Measurements from ENCODE around the gene KRTAP5-2. TPM values are rescaled to one million over a fixed set of nuclear protein-coding genes. Genes with fewer than 3 reads are reported as not detected.
"Not testable (repeated sequence)": the region's sequence is repeated elsewhere in the genome, so short reads cannot be mapped to it uniquely, and the experiment has no call there.

KRTAP5-2 gene
- total RNA-seq (not detected), polyA plus RNA-seq (0.11 TPM)
- long read RNA-seq, donor 1 = 0 reads
- long read RNA-seq, donor 2 = 0 reads
- long read RNA-seq, donor 3 = 0 reads
- long read RNA-seq, donor 4 = 0 reads
- long read RNA-seq, donor 5 = 0 reads
- long read RNA-seq, donor 6 = 0 reads
- long read RNA-seq, donor 7, partial matches to known transcripts = 0 of 1 reads
- long read RNA-seq, donor 7, other reads (novel, unspliced or antisense) = 0 of 1 reads
- long read RNA-seq, donor 8 = 0 reads
- long read RNA-seq, donor 9 = 0 reads
- long read RNA-seq, donor 10 = 0 reads

- peaks cover 2 to 24% of the 10 kb centered on the region in 2 donors for H3K27me3 ChIP-seq (ENCODE audit: control insufficient read depth in 2 of 2, insufficient read depth in 1 of 2, low read length in 1 of 2)
- no peaks in the 10 kb centered on the region for H3K36me3 ChIP-seq (ENCODE audit: control insufficient read depth in 2 of 2, insufficient read depth in 2 of 2, low read length in 1 of 2)
- WGBS = 46% methylated on average over 4 of the region's 4 CpGs
- no peaks in the 10 kb centered on the region for H3K9me3 ChIP-seq (ENCODE audit: control insufficient read depth in 2 of 2, insufficient read depth in 1 of 2, low read length in 1 of 2)
- no peak within 1 kb of the TSS for H3K27ac ChIP-seq (ENCODE audit: low read depth in 1 of 2, low read length in 1 of 2)
- no peak for DNase-seq (ENCODE audit: low read depth in 6 of 9, low spot score in 9 of 9)
- H3K4me1 ChIP-seq (ENCODE audit: control insufficient read depth in 2 of 2, insufficient read depth in 2 of 2, low read length in 2 of 2) = no peaks in the 10 kb centered on the region
- H3K4me3 ChIP-seq (ENCODE audit: low read length in 2 of 2) = no peak within 1 kb of the TSS
Observed at GRCh38 chr11:1597994-1598380, at the start of gene KRTAP5-2. Gene KRTAP5-2, minus strand, starts transcription at chr11:1598294. Its CDS starts 44 bp downstream, at chr11:1598250.

- H3K9me3 ChIP-seq (ENCODE audit: control insufficient read depth in 2 of 2, insufficient read depth in 1 of 2, low read length in 1 of 2); H3K4me3 ChIP-seq (ENCODE audit: low read length in 2 of 2); H3K4me1 ChIP-seq (ENCODE audit: control insufficient read depth in 2 of 2, insufficient read depth in 2 of 2, low read length in 2 of 2); H3K36me3 ChIP-seq (ENCODE audit: control insufficient read depth in 2 of 2, insufficient read depth in 2 of 2, low read length in 1 of 2); DNase-seq (ENCODE audit: low read depth in 6 of 9, low spot score in 9 of 9); H3K27ac ChIP-seq (ENCODE audit: low read depth in 1 of 2, low read length in 1 of 2): not testable (repeated sequence)
- 94% methylated on average over 10 of the region's 10 CpGs for WGBS
- H3K27me3 ChIP-seq (ENCODE audit: control insufficient read depth in 2 of 2, insufficient read depth in 1 of 2, low read length in 1 of 2) = peaks cover 0 to 14% of the 10 kb centered on the region in 2 donors
Observed at GRCh38 chr11:1646540-1646939, 48.4 kb upstream of the KRTAP5-2 start.

GRCh38 chr11:1645357-1645821 is 47.3 kb upstream of the KRTAP5-2 start:
- H3K36me3 ChIP-seq (ENCODE audit: control insufficient read depth in 2 of 2, insufficient read depth in 2 of 2, low read length in 1 of 2) = no peaks in the 10 kb centered on the region
- 37% methylated on average over 12 of the region's 12 CpGs for WGBS
- H3K27me3 ChIP-seq (ENCODE audit: control insufficient read depth in 2 of 2, insufficient read depth in 1 of 2, low read length in 1 of 2) = peaks cover 0 to 18% of the 10 kb centered on the region in 2 donors
- no peak overlapping the region for H3K27ac ChIP-seq (ENCODE audit: low read depth in 1 of 2, low read length in 1 of 2)
- no peak for DNase-seq (ENCODE audit: low read depth in 6 of 9, low spot score in 9 of 9)
- no peaks in the 10 kb centered on the region for H3K4me1 ChIP-seq (ENCODE audit: control insufficient read depth in 2 of 2, insufficient read depth in 2 of 2, low read length in 2 of 2)
- H3K4me3 ChIP-seq (ENCODE audit: low read length in 2 of 2) = no peak overlapping the region
- H3K9me3 ChIP-seq (ENCODE audit: control insufficient read depth in 2 of 2, insufficient read depth in 1 of 2, low read length in 1 of 2) = no peaks in the 10 kb centered on the region

GRCh38 chr11:1644601-1645356 is 46.7 kb upstream of the KRTAP5-2 start:
- no peaks in the 10 kb centered on the region for H3K4me1 ChIP-seq (ENCODE audit: control insufficient read depth in 2 of 2, insufficient read depth in 2 of 2, low read length in 2 of 2)
- H3K9me3 ChIP-seq (ENCODE audit: control insufficient read depth in 2 of 2, insufficient read depth in 1 of 2, low read length in 1 of 2) = no peaks in the 10 kb centered on the region
- no peak overlapping the region for H3K27ac ChIP-seq (ENCODE audit: low read depth in 1 of 2, low read length in 1 of 2)
- H3K27me3 ChIP-seq (ENCODE audit: control insufficient read depth in 2 of 2, insufficient read depth in 1 of 2, low read length in 1 of 2) = peaks cover 2 to 24% of the 10 kb centered on the region in 2 donors
- H3K36me3 ChIP-seq (ENCODE audit: control insufficient read depth in 2 of 2, insufficient read depth in 2 of 2, low read length in 1 of 2) = no peaks in the 10 kb centered on the region
- no peak overlapping the region for H3K4me3 ChIP-seq (ENCODE audit: low read length in 2 of 2)
- 61% methylated on average over 20 of the region's 20 CpGs for WGBS
- DNase-seq (ENCODE audit: low read depth in 6 of 9, low spot score in 9 of 9) = no peak

- no peaks in the 10 kb centered on the region for H3K36me3 ChIP-seq (ENCODE audit: control insufficient read depth in 2 of 2, insufficient read depth in 2 of 2, low read length in 1 of 2)
- no peak overlapping the region for H3K4me3 ChIP-seq (ENCODE audit: low read length in 2 of 2)
- peaks cover 2 to 31% of the 10 kb centered on the region in 2 donors for H3K27me3 ChIP-seq (ENCODE audit: control insufficient read depth in 2 of 2, insufficient read depth in 1 of 2, low read length in 1 of 2)
- H3K27ac ChIP-seq (ENCODE audit: low read depth in 1 of 2, low read length in 1 of 2) = no peak overlapping the region
- H3K4me1 ChIP-seq (ENCODE audit: control insufficient read depth in 2 of 2, insufficient read depth in 2 of 2, low read length in 2 of 2) = no peaks in the 10 kb centered on the region
- WGBS = 97% methylated on average over 20 of the region's 20 CpGs
- H3K9me3 ChIP-seq (ENCODE audit: control insufficient read depth in 2 of 2, insufficient read depth in 1 of 2, low read length in 1 of 2) = no peaks in the 10 kb centered on the region
- DNase-seq (ENCODE audit: low read depth in 6 of 9, low spot score in 9 of 9) = no peak
Observed at GRCh38 chr11:1643146-1643690, 45.1 kb upstream of the KRTAP5-2 start.

- no peak overlapping the region for H3K27ac ChIP-seq (ENCODE audit: low read depth in 1 of 2, low read length in 1 of 2)
- peaks cover 2 to 30% of the 10 kb centered on the region in 2 donors for H3K27me3 ChIP-seq (ENCODE audit: control insufficient read depth in 2 of 2, insufficient read depth in 1 of 2, low read length in 1 of 2)
- H3K4me3 ChIP-seq (ENCODE audit: low read length in 2 of 2) = no peak overlapping the region
- H3K36me3 ChIP-seq (ENCODE audit: control insufficient read depth in 2 of 2, insufficient read depth in 2 of 2, low read length in 1 of 2) = no peaks in the 10 kb centered on the region
- H3K4me1 ChIP-seq (ENCODE audit: control insufficient read depth in 2 of 2, insufficient read depth in 2 of 2, low read length in 2 of 2) = no peaks in the 10 kb centered on the region
- DNase-seq (ENCODE audit: low read depth in 6 of 9, low spot score in 9 of 9) = no peak
- 90% methylated on average over 29 of the region's 29 CpGs for WGBS
- no peaks in the 10 kb centered on the region for H3K9me3 ChIP-seq (ENCODE audit: control insufficient read depth in 2 of 2, insufficient read depth in 1 of 2, low read length in 1 of 2)
Observed at GRCh38 chr11:1642288-1643145, 44.4 kb upstream of the KRTAP5-2 start.

- H3K4me1 ChIP-seq (ENCODE audit: control insufficient read depth in 2 of 2, insufficient read depth in 2 of 2, low read length in 2 of 2) = no peaks in the 10 kb centered on the region
- H3K4me3 ChIP-seq (ENCODE audit: low read length in 2 of 2) = no peak overlapping the region
- H3K27me3 ChIP-seq (ENCODE audit: control insufficient read depth in 2 of 2, insufficient read depth in 1 of 2, low read length in 1 of 2) = peaks cover 2 to 30% of the 10 kb centered on the region in 2 donors
- H3K36me3 ChIP-seq (ENCODE audit: control insufficient read depth in 2 of 2, insufficient read depth in 2 of 2, low read length in 1 of 2) = no peaks in the 10 kb centered on the region
- no peak for DNase-seq (ENCODE audit: low read depth in 6 of 9, low spot score in 9 of 9)
- 89% methylated on average over 15 of the region's 15 CpGs for WGBS
- no peak overlapping the region for H3K27ac ChIP-seq (ENCODE audit: low read depth in 1 of 2, low read length in 1 of 2)
- H3K9me3 ChIP-seq (ENCODE audit: control insufficient read depth in 2 of 2, insufficient read depth in 1 of 2, low read length in 1 of 2) = no peaks in the 10 kb centered on the region
Observed at GRCh38 chr11:1641096-1641495, 43.0 kb upstream of the KRTAP5-2 start.

- Histone ChIP-seq H3K4me1 (ENCODE audit: control insufficient read depth in 2 of 2, insufficient read depth in 2 of 2, low read length in 2 of 2) (no peaks in the 10 kb centered on the region), H3K27ac (ENCODE audit: low read depth in 1 of 2, low read length in 1 of 2) (no peak overlapping the region), H3K9me3 (ENCODE audit: control insufficient read depth in 2 of 2, insufficient read depth in 1 of 2, low read length in 1 of 2) (no peaks in the 10 kb centered on the region), H3K27me3 (ENCODE audit: control insufficient read depth in 2 of 2, insufficient read depth in 1 of 2, low read length in 1 of 2) (peaks cover 2 to 27% of the 10 kb centered on the region in 2 donors), H3K36me3 (ENCODE audit: control insufficient read depth in 2 of 2, insufficient read depth in 2 of 2, low read length in 1 of 2) (no peaks in the 10 kb centered on the region), H3K4me3 (ENCODE audit: low read length in 2 of 2) (no peak overlapping the region)
- WGBS = 60% methylated on average over 32 of the region's 32 CpGs
- DNase-seq (ENCODE audit: low read depth in 6 of 9, low spot score in 9 of 9) = peak in 1 of 9 donors; percentile 26
Observed at GRCh38 chr11:1640076-1640946, 42.2 kb upstream of the KRTAP5-2 start.
